ENCODE measurements around the gene ARSG.

- TF ChIP-seq POLR2A (IDR thresholded peaks at IDR 0.05; ENCODE audit: low read length): no peak
- no peak for TF ChIP-seq GATA1 (IDR thresholded peaks at IDR 0.05; ENCODE audit: low read depth, low read length)
Measured at GRCh38 chr17:68383120-68383442, 91.8 kb downstream of the ARSG start.
